ENCODE measurements around the gene TSHZ1. TPM values are rescaled to one million over a fixed set of nuclear protein-coding genes. Genes with fewer than 3 reads are reported as not detected.

The TSHZ1 gene
- total and polyA plus RNA-seq, 12 donors = 6.8 to 25.0 (median 16.0) TPM

GRCh38 chr18:75222407-75222806, 11.8 kb downstream of the TSHZ1 start:
- Histone ChIP-seq H3K4me3 (no peak overlapping the region), H3K36me3 (replicated peaks in 1 of 2) (no peaks in the 10 kb centered on the region), H3K9me3 (replicated peaks in 1 of 3) (no peaks in the 10 kb centered on the region), H3K27me3 (no peaks in the 10 kb centered on the region), H3K4me1 (replicated peaks in 1 of 2) (peaks cover 11 to 51% of the 10 kb centered on the region in 2 donors), H3K27ac (peak overlapping the region in 1 of 5 donors; percentile 2)
- WGBS, 4 donors = 81 to 89% (median 87%) methylated on average over 10 of the region's 10 CpGs
- intact Hi-C loops (cut with DNase I) = no loop called here
- DNase-seq = no peak
- TF ChIP-seq POLR2A (IDR thresholded peaks at IDR 0.05) = no peak
- TF ChIP-seq CTCF (IDR thresholded peaks at IDR 0.05) = no peak

GRCh38 chr18:75223687-75224347, 13.2 kb downstream of the TSHZ1 start:
- Histone ChIP-seq H3K9me3 (replicated peaks in 1 of 3) (no peaks in the 10 kb centered on the region), H3K4me3 (no peak overlapping the region), H3K27ac (peak overlapping the region in 1 of 5 donors; percentile 46), H3K27me3 (no peaks in the 10 kb centered on the region), H3K36me3 (replicated peaks in 1 of 2) (no peaks in the 10 kb centered on the region), H3K4me1 (replicated peaks in 1 of 2) (peaks cover 11 to 58% of the 10 kb centered on the region in 2 donors)
- intact Hi-C loops (cut with DNase I) = no loop called here
- DNase-seq = no peak
- 56 to 65% (median 65%) methylated on average over 9 of the region's 9 CpGs for WGBS, 4 donors
- TF ChIP-seq POLR2A (IDR thresholded peaks at IDR 0.05) (no peak), CTCF (IDR thresholded peaks at IDR 0.05) (no peak)

DNA sequence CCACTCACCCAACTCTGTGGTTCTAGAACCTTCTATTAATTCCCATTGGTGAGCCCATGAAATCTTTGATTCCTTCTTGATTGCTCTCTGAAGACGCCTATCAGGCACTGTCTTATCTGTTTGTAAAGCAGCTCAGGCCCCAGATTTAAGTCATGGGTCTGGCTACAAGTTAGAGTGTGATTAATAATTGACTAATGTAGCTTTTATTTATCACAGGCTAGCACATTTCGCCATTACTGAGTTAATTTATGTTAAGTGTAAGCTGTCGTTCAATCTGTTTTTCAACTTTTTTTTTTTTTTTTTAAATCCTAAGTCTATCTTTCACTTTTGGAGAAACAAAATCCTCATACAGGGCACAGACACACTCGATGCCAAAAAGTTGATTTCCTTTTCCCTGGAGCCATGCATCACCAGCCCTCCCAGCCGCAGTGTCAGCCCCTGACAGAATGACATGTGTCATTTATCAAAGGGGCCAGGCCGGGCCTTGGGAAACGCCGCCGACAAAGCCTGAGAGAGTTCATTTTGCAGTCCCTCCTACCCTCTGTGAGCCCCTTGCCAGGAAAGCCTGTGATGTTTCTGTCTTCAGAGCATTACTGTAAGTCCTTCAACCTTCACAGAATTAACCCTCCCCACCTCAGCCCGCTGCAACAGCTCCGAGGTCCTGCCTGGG, 15.8 kb downstream of the TSHZ1 start:
- intact Hi-C loops (cut with DNase I) = no loop called here
- Histone ChIP-seq H3K4me3 (peak overlapping the region in 2 of 4 donors; percentile 15 to 50), H3K4me1 (replicated peaks in 1 of 2) (peaks cover 11 to 60% of the 10 kb centered on the region in 2 donors), H3K27me3 (no peaks in the 10 kb centered on the region), H3K9me3 (replicated peaks in 1 of 3) (no peaks in the 10 kb centered on the region), H3K36me3 (replicated peaks in 1 of 2) (no peaks in the 10 kb centered on the region), H3K27ac (peak overlapping the region in 3 of 5 donors; percentile 45 to 65 (median 58))
- DNase-seq = peak in 4 of 7 donors; percentile 41 to 58 (median 53)
- TF ChIP-seq POLR2A (IDR thresholded peaks at IDR 0.05) (no peak), CTCF (IDR thresholded peaks at IDR 0.05) (no peak)
- 15 to 22% (median 16%) methylated on average over 10 to 11 of the region's 11 CpGs for whole genome bisulfite sequencing, 4 donors

- WGBS, 4 donors = 12 to 21% (median 18%) methylated on average over 2 to 5 of the region's 5 CpGs
- H3K4me1 ChIP-seq (replicated peaks in 1 of 2) = peaks cover 11 to 58% of the 10 kb centered on the region in 2 donors
- intact Hi-C loops (cut with DNase I) = no loop called here
Observed at GRCh38 chr18:75226956-75227316, 16.3 kb downstream of the TSHZ1 start.

More at GRCh38 chr18:75226956-75227316, 16.3 kb downstream of the TSHZ1 start:
- TF ChIP-seq POLR2A (IDR thresholded peaks at IDR 0.05) = no peak
- TF ChIP-seq CTCF (IDR thresholded peaks at IDR 0.05) = no peak
- peak overlapping the region in 2 of 4 donors; percentile 15 to 50 for H3K4me3 ChIP-seq
- H3K36me3 ChIP-seq (replicated peaks in 1 of 2) = no peaks in the 10 kb centered on the region
- peak overlapping the region in 3 of 5 donors; percentile 45 to 65 (median 58) for H3K27ac ChIP-seq
- no peak for DNase-seq
- no peaks in the 10 kb centered on the region for H3K9me3 ChIP-seq (replicated peaks in 1 of 3)
- no peaks in the 10 kb centered on the region for H3K27me3 ChIP-seq
